VCaP (cell line): ENCODE measurements around the gene CCDC86.

Experiments
- H3K27ac ChIP-seq: fragments of 450-650 bp; 2 replicates; pipeline ENCODE4 v1.5.1; 2017
- TF ChIP-seq, protein P1 (sequence below): fragments of 450-650 bp; conservative IDR thresholded peaks from 2 replicates; pipeline ENCODE4 v1.5.1; 2017; ENCODE audit warnings: mild to moderate bottlenecking, moderate library complexity

The CCDC86 gene

DNA sequence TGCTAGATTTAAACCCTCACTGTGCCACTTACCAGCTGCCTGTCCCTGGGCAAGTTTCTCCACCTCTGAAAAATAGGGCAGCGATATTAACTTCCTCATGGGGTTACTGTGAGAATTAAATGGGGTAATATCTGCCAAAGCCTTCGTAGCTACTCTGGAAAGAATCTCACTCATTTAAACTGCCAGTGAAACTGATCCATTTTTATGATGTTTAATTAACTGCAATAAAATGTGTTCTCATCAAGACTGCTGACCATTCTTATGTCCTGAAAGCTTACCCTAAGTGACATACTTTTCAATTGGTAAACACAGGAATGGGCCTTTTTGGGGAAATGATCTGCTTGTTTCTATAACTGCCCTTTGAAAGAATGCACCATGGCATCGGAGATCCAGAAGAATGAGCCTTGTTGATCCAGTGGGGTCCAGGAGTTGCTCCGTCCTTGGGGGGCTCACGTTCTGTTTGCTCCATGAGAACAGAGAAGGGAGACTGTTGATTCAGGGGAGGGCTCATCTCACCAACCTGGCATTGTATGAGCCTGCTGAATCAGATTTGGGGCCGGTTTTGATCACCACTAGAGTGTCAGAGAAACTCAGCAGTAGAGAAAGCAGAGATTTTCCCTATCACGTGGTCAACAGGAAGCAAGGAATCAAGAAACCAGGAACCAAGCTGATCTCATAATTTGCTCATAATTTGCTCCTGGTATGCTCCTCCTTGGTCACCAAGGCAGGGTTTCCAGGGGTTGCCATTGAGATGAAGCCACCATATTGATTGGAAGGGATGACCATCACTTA is 7.0 kb upstream of the CCDC86 start:
- TF ChIP-seq, protein P1, sequence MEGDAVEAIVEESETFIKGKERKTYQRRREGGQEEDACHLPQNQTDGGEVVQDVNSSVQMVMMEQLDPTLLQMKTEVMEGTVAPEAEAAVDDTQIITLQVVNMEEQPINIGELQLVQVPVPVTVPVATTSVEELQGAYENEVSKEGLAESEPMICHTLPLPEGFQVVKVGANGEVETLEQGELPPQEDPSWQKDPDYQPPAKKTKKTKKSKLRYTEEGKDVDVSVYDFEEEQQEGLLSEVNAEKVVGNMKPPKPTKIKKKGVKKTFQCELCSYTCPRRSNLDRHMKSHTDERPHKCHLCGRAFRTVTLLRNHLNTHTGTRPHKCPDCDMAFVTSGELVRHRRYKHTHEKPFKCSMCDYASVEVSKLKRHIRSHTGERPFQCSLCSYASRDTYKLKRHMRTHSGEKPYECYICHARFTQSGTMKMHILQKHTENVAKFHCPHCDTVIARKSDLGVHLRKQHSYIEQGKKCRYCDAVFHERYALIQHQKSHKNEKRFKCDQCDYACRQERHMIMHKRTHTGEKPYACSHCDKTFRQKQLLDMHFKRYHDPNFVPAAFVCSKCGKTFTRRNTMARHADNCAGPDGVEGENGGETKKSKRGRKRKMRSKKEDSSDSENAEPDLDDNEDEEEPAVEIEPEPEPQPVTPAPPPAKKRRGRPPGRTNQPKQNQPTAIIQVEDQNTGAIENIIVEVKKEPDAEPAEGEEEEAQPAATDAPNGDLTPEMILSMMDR: no peak

DNA sequence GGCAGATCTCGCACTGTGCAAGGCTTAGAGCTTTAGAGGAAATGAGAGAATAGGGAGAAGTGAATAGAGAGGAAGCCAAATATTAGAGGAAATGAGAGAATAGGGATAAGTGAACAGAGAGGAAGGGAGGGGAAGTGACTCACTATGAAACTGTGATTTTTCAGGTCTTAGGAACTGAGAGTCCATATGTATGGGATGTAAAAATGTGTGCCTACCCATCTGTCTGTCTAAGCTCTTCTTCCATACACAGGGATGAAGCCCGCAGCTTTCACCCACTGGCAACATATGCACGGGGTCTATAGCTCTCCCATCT is 6.4 kb upstream of the CCDC86 start:
- H3K27ac ChIP-seq: peak overlapping the region; percentile 92
- TF ChIP-seq, protein P1: no peak

More for the DNA sequence above, 7.0 kb upstream of the CCDC86 start:
- H3K27ac ChIP-seq: peak overlapping the region; percentile 92

DNA sequence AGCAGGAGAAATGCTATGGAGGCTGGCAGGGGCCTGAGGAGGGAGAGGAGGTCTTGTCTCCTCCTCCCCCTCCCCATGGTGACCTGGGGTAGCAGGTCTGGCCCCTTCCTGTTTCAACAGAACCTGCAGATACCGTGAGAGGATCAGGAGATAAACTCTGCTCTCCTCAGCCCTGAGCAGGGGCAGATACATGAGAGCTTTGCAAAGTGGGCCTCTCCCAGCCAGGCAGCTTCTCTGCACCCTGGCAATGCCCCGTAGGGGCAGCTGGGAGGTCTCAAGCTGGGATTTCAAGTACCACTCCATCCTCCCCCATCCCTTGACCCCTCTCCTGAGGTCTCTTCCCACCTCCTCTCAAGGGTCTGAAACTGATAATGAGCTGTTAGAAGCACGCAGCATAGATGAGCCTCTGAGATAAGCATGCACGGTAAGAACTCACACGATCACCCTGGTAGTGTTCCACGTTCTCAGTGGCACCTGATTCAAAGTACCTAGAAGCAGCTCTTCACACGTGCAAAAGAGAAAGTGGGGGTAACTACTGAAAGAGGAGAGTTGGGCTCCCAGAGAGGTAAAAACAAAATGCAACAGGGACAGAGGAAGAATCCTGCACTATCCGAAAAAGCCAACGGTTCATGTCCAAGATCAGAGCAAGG is 4.9 kb upstream of the CCDC86 start:
- TF ChIP-seq, protein P1: no peak
- H3K27ac ChIP-seq: peak overlapping the region; percentile 92

DNA sequence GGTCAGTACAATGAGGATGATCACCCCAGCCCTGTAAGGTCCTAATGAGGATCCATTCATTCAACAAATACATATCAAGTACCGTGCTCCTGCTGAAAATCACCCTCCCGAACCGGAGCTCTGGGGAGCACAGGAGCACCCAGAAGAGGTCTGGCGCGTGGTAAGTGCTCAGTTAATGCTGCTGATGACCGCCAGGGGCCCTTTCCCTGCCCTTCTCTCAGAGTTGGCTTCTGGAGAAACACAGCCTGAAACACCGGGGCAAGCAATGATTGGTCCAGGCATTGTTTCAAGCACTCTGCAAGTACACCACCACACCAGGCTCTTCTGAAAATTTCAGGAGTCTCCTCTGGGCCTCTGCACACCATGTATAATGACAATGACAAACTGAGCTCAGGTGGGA is 3.8 kb upstream of the CCDC86 start:
- no peak overlapping the region for H3K27ac ChIP-seq
- TF ChIP-seq, protein P1: no peak

DNA sequence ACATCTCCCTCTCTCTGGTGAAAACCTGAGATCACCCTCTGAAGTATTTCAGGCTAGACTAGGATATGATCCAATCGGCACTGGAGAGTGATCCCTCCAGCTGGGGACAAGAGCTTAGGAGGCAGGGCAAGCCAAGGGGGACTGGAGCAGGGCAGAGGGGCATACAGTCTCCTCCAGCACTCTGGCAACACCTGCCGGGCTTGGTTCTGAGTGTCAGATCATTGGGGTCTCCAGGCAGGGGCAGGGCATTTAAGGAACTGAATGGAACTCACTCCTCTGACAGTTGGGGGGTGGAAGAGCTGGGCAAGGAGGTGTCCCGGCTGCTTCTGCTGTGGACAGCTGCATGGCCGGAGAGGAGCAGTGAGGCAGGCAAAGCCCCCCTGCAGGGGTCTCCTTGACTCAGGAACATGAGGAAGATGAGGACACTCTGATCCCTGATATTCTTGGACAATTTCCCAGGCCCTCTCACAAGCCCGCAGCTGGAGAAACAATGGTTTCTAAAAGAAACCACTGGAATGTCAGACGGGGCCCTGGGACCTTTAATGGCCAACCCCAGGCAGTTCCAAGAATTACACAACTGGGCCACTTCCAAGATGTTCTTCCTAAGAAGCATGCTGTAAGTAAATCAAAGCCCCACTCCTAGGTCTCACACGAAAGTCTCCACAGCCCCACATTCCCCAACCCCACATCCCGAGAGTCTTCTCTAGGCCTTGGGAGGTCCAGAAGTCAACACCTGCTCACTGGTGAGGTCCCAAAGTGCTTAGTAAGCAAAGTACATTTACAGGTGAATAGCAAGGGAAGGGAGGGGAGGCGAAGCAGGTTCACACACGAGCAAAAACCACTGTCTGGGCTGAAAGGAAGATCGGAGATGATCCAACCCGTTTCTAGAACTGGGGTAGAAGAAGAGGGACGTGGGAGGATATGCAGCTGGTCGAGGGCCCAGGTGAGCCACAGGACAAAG is 1.2 kb upstream of the CCDC86 start:
- peak overlapping the region; percentile 68; the same call in 1 of the 2 replicates for H3K27ac ChIP-seq

DNA sequence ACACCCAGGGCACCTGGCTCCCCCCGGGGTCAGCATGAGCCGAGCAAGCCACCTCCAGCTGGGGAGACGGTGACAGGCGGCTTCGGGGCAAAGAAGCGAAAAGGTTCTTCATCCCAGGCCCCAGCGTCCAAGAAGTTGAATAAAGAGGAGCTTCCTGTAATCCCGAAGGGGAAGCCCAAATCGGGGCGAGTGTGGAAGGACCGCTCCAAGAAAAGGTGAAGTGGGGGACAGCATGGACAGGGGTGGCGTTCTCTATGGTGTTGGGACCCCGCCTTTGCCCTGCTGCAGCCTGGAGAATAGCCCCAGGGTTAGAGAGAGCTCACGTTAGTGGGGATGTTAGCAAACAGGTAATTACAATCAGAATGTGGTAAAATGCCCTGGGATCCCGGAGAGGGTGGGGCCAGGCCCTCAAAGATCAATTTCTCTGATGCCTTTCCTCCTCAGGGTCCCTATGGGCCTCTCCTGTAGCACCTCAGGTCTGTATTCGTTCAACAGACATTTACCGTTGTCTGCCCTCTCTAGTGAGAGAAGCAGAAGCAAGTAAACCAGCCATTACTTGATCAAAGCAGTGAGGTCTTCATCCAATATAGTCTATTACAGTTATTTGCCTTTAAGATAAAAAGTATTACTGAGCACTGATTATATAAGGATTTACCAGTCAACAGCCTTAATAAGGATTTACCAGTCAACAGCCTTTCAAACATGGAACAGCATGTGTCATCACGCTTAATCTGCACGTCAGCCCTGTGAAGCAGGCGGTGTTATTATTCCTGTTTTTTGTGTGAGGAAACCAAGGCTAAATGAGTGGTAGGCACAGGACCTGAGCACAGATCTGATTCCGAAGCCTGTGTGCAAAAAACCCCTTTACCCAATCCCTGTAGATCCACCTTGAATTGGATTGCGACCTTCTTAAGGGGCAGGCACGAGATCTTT is 1.0 kb downstream of the CCDC86 start:
- TF ChIP-seq, protein P1: no peak
- H3K27ac ChIP-seq: peak overlapping the region; percentile 68

More for the DNA sequence above, 1.2 kb upstream of the CCDC86 start:
- TF ChIP-seq, protein P1: no peak
